ENCODE measurements around the gene IFFO2. TPM values are rescaled to one million over a fixed set of nuclear protein-coding genes. Genes with fewer than 3 reads are reported as not detected.
"Not testable (repeated sequence)": the region's sequence is repeated elsewhere in the genome, so short reads cannot be mapped to it uniquely, and the experiment has no call there.

Gene IFFO2
- total RNA-seq, 1 experiment from 2014 or later: 4.7 TPM

- no peak for DNase-seq (ENCODE audit: low read depth)
Observed at GRCh38 chr1:18875796-18876128, 80.7 kb downstream of the IFFO2 start.

- peak; percentile 66 for DNase-seq (ENCODE audit: low read depth)
Observed at GRCh38 chr1:18875107-18875795, 81.2 kb downstream of the IFFO2 start.

GRCh38 chr1:18874600-18874999 lies 81.9 kb downstream of the IFFO2 start:
- DNase-seq (ENCODE audit: low read depth): no peak

GRCh38 chr1:18874036-18874435 lies 82.4 kb downstream of the IFFO2 start:
- no peak for DNase-seq (ENCODE audit: low read depth)

- DNase-seq (ENCODE audit: low read depth): no peak
Observed at GRCh38 chr1:18872071-18872611, 84.3 kb downstream of the IFFO2 start.

- DNase-seq (ENCODE audit: low read depth): no peak
Observed at GRCh38 chr1:18871401-18872070, 84.9 kb downstream of the IFFO2 start.

GRCh38 chr1:18870957-18871356 lies 85.5 kb downstream of the IFFO2 start:
- DNase-seq (ENCODE audit: low read depth): no peak

- not testable (repeated sequence) for DNase-seq (ENCODE audit: low read depth)
Observed at GRCh38 chr1:18870595-18870865, 85.9 kb downstream of the IFFO2 start.

- no peak for DNase-seq (ENCODE audit: low read depth)
Observed at GRCh38 chr1:18869847-18870594, 86.5 kb downstream of the IFFO2 start.

- DNase-seq (ENCODE audit: low read depth): no peak
Observed at GRCh38 chr1:18868801-18869424, 87.6 kb downstream of the IFFO2 start.

- no peak for DNase-seq (ENCODE audit: low read depth)
Observed at GRCh38 chr1:18868354-18868753, 88.1 kb downstream of the IFFO2 start.

GRCh38 chr1:18866846-18867245 lies 89.6 kb downstream of the IFFO2 start:
- DNase-seq (ENCODE audit: low read depth): no peak

- no peak for DNase-seq (ENCODE audit: low read depth)
Observed at GRCh38 chr1:18866314-18866713, 90.2 kb downstream of the IFFO2 start.

GRCh38 chr1:18865176-18865575 lies 91.3 kb downstream of the IFFO2 start:
- DNase-seq (ENCODE audit: low read depth): no peak

- no peak for DNase-seq (ENCODE audit: low read depth)
Observed at GRCh38 chr1:18861590-18861989, 94.9 kb downstream of the IFFO2 start.

- no peak for DNase-seq (ENCODE audit: low read depth)
Observed at GRCh38 chr1:18861082-18861481, 95.4 kb downstream of the IFFO2 start.

- no peak for DNase-seq (ENCODE audit: low read depth)
Observed at GRCh38 chr1:18859560-18859959, 96.9 kb downstream of the IFFO2 start, which contains the start of gene TAS1R2. Gene TAS1R2 (minus strand): TSS chr1:18859660. CDS start chr1:18859660, 0 bp downstream.

GRCh38 chr1:18858070-18858688 lies 98.3 kb downstream of the IFFO2 start:
- DNase-seq (ENCODE audit: low read depth): no peak

GRCh38 chr1:18856435-18856834 lies 100.0 kb downstream of the IFFO2 start:
- DNase-seq (ENCODE audit: low read depth): no peak

GRCh38 chr1:18855573-18855972 lies 100.9 kb downstream of the IFFO2 start:
- DNase-seq (ENCODE audit: low read depth): no peak

- DNase-seq (ENCODE audit: low read depth): no peak
Observed at GRCh38 chr1:18854331-18855025, 102.0 kb downstream of the IFFO2 start.

All from LHCN-M2 (cell line).